ENCODE data around the gene PLRG1. TPM values are rescaled to one million over a fixed set of nuclear protein-coding genes. Genes with fewer than 3 reads are reported as not detected.

PLRG1 gene
- total RNA-seq, 4 donors from 2014 or later: 50.3 to 69.9 (median 63.5) TPM

- no peak for DNase-seq
- TF ChIP-seq POLR2A (IDR thresholded peaks at IDR 0.05): no peak
- TF ChIP-seq CTCF (IDR thresholded peaks at IDR 0.05): no peak
- 96 to 97% methylated on average over 2 of the region's 2 CpGs for WGBS, 2 donors
- Histone ChIP-seq H3K36me3 (no peaks in the 10 kb centered on the region), H3K27me3 (no peaks in the 10 kb centered on the region), H3K4me1 (peaks cover 3 to 15% of the 10 kb centered on the region in 2 donors), H3K9me3 (no peaks in the 10 kb centered on the region), H3K27ac (no peak overlapping the region), H3K4me3 (replicated peaks in 1 of 3) (no peak overlapping the region)
- intact Hi-C loops (cut with DNase I): loop anchor here (10.0 kb wide), 1 partner anchor 81 kb away; no protein-coding TSS in a partner anchor
Measured at GRCh38 chr4:154495867-154496266, 54.3 kb downstream of the PLRG1 start.

DNA sequence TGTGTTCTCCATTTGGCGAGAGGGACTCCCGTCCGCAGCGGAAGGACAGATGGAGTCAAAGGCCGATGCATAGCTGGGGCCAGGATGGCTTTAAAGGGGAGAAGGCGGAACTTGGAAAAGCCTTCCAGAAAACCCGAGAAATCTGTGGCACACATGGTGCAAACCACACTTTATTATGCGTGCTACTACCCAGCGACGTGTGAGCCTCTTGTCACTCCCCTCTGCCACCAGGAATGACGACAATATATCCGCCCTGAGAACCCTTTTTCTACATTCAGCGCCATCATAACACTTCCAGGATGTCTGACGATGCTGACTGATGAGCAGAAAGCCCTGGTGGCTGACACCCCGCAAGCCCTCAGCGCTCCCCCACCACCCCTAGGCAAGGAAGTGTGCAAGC lies 57.9 kb downstream of the PLRG1 start:
- Histone ChIP-seq H3K27me3 (peaks cover 8% of the 10 kb centered on the region), H3K4me3 (replicated peaks in 1 of 3) (peak overlapping the region in 1 of 3 donors; percentile 21), H3K27ac (no peak overlapping the region), H3K36me3 (no peaks in the 10 kb centered on the region), H3K9me3 (no peaks in the 10 kb centered on the region), H3K4me1 (peaks cover 11 to 25% of the 10 kb centered on the region in 2 donors)
- no peak for DNase-seq
- no peak for TF ChIP-seq POLR2A (IDR thresholded peaks at IDR 0.05)
- TF ChIP-seq CTCF (IDR thresholded peaks at IDR 0.05): no peak
- 15 to 28% methylated on average over 12 to 16 of the region's 16 CpGs for WGBS, 2 donors
- intact Hi-C loops (cut with DNase I): loop anchor here (10.0 kb wide), 1 partner anchor 77 kb away; no protein-coding TSS in a partner anchor

DNA sequence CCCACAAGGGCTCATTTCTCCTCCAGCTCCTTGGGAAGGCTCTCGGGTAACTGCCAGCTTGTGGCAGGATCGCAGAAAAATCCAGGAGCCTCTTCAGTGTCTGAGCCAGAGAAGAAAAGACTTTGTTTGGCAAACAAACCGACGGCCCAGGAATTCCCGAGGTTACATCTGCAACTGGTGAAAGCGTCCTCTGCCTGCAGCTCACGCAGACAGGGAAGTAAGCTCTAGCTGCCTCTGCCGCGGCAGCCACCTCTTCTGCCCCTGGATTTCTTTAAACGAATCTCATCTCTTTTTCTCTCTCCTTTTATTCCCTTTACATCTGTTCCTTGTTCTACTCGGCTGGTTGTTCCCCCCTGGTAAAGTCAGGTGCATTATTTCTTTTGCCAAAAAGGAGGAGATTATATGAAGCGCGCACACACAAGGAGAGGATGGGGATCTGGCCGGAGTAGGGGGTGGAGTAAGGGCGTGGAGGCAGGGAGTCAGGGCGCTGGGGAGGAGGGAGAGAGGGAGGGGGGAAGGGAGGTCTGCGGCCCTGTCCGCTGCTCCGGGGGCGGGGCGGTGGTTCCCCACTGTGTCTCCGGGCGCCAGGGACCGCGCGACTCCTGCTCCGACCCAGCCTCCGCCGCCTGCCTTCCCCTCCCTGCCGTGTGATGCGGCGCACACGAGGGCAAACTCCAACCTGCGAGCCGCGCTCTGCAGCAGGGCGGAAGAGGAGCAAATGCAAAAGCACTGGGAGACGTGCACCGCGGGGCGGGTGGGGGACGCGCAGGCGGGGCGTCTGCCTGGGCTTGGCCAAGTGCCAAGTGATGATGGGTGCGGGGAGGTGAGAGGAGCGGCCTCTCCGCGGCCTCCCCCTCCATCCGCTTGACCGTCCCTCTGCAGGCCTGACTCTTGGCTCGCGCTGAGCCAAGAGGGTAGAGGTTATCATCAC lies 58.6 kb downstream of the PLRG1 start, which contains the start of gene DCHS2:
TSS of gene DCHS2 (minus strand) at position 459 of the 931 bp plus-strand sequence. CDS start at position 15, 444 bp downstream.
- Histone ChIP-seq H3K4me3 (replicated peaks in 1 of 3) (peak within 1 kb of the TSS in 2 of 3 donors; percentile 21 to 29), H3K27ac (no peak within 1 kb of the TSS), H3K4me1 (peaks cover 11 to 25% of the 10 kb centered on the region in 2 donors), H3K9me3 (no peaks in the 10 kb centered on the region), H3K36me3 (no peaks in the 10 kb centered on the region), H3K27me3 (peaks cover 8% of the 10 kb centered on the region)
- peak; percentile 27 to 39 for DNase-seq
- TF ChIP-seq CTCF (IDR thresholded peaks at IDR 0.05) (no peak), POLR2A (IDR thresholded peaks at IDR 0.05) (no peak)
- 1% methylated on average over 34 to 37 of the region's 53 CpGs for WGBS, 2 donors
- intact Hi-C loops (cut with DNase I): loop anchor here (10.0 kb wide), 1 partner anchor 77 kb away; no protein-coding TSS in a partner anchor

DNA sequence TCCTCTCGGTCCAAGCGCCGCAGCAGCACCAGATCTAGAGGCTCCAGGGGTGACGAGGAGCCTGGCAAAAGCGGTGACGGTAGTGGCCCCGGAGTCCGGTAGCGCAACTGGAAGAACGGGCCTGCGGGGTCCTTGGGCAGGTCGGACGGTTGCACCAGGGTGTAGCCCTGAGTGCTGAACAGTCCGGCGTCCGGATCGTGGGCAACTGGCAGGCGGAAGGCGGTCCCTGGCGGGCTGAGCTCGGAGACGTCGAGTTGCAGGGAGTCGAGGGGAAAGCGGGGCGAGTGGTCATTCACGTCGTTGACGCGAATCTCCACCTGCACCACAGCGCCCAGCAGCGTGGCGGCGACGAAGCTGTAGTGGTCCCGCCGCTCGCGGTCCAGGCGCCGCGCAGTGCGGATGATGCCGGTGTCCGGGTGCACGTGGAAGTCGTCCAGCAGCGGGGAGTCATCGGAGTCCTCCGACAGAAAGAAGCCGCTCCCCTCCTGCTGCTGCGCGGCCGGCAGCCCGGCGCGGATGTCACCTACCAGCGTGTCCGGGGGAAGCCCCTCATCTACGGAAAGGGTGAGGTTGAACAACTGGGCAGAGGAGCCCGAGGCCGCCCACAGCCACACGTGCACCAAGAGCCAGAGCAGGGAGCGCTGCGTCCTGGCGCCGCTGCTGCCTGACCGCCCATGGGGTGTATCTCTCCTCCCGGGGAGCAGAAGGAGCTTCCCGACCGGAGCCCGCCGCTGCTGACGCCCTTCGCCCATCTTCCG lies 59.4 kb downstream of the PLRG1 start:
- intact Hi-C loops (cut with DNase I): loop anchor here (10.0 kb wide), 1 partner anchor 76 kb away; no protein-coding TSS in a partner anchor
- peaks cover 11 to 25% of the 10 kb centered on the region in 2 donors for H3K4me1 ChIP-seq
- TF ChIP-seq CTCF (IDR thresholded peaks at IDR 0.05) (no peak), POLR2A (IDR thresholded peaks at IDR 0.05) (no peak)
- H3K27ac ChIP-seq: no peak overlapping the region
- 0 to 4% methylated on average over 2 to 39 of the region's 76 CpGs for WGBS, 2 donors
- DNase-seq: peak; percentile 14 to 17
- H3K36me3 ChIP-seq: no peaks in the 10 kb centered on the region
- H3K4me3 ChIP-seq (replicated peaks in 1 of 3): peak overlapping the region in 1 of 3 donors; percentile 21
- peaks cover 8% of the 10 kb centered on the region for H3K27me3 ChIP-seq
- H3K9me3 ChIP-seq: no peaks in the 10 kb centered on the region

Measured in thyroid gland (tissue), 4 donors.